ENCODE results near the gene ZNF831.

The ZNF831 gene

DNA sequence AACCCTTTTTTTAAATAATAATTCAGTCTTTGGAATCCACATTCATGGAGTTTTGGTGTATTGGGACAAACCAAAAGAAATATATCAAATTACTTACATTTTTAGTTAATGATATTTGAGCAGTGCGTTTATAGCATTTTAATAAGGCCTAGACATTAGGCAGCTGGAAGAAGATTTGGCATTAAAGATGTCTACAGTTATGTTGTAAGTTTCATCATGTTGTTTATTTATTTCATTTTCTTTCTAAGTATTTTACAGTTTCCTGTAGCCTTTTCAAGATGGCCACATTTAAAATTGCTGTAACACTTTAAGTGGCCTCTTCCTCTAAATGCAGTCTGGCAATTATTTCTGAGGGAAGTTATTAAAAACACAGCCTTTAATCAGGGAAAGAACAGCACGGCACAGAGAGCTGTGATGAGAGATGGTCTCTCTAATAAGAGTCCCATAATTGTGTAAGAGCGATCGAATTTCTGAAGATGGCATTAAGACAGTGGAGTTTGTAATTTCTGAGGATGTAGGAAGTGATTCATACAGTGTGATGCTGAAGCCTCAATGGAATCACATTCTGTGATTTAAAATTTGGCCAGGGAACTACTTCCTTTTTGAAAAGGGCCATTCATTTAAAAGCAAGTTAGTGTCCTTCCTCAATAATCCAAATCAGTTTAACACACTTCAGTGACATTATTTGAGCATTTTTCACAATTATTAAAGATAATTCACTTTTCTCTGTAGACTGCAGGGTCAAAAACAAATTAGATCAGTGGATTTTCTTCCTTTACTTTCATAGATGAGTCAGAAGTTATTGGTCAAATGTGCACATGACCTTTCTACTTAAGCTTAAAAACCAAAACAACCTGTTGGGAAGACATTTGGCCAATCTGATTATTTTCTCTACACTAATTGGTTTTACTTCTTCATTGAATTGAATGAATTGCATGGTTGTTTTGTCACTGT lies 84.4 kb downstream of the ZNF831 start:
- TF ChIP-seq, protein P1, sequence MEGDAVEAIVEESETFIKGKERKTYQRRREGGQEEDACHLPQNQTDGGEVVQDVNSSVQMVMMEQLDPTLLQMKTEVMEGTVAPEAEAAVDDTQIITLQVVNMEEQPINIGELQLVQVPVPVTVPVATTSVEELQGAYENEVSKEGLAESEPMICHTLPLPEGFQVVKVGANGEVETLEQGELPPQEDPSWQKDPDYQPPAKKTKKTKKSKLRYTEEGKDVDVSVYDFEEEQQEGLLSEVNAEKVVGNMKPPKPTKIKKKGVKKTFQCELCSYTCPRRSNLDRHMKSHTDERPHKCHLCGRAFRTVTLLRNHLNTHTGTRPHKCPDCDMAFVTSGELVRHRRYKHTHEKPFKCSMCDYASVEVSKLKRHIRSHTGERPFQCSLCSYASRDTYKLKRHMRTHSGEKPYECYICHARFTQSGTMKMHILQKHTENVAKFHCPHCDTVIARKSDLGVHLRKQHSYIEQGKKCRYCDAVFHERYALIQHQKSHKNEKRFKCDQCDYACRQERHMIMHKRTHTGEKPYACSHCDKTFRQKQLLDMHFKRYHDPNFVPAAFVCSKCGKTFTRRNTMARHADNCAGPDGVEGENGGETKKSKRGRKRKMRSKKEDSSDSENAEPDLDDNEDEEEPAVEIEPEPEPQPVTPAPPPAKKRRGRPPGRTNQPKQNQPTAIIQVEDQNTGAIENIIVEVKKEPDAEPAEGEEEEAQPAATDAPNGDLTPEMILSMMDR (conservative IDR thresholded peaks at IDR 0.05; ENCODE audit: low read depth, low read length), result no peak
- DNase-seq (ENCODE audit: low read depth), result no peak
- H3K4me3 ChIP-seq (ENCODE audit: low read length), result no peak overlapping the region

DNA sequence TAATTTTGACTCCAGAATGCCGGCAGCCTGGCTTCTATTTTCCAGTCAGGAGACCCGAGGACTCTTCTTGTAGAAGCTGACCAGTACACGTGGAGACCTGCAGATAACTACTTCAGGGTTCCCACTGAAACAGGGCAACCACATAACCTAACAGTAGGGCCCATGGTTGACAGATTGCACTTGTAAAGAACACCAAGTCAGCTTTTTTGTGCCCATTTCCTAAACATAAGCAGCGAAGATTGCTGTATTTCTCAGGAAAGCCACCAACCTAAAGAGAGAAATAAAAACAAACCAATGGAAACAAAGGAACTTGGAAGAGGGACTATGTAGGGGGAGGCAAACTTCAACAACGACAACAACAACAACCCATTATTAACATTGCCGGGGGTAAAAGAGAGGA lies 86.7 kb downstream of the ZNF831 start:
- TF ChIP-seq, protein P1 (conservative IDR thresholded peaks at IDR 0.05; ENCODE audit: low read depth, low read length), result no peak
- no peak overlapping the region for H3K4me3 ChIP-seq (ENCODE audit: low read length)
- DNase-seq (ENCODE audit: low read depth), result no peak

DNA sequence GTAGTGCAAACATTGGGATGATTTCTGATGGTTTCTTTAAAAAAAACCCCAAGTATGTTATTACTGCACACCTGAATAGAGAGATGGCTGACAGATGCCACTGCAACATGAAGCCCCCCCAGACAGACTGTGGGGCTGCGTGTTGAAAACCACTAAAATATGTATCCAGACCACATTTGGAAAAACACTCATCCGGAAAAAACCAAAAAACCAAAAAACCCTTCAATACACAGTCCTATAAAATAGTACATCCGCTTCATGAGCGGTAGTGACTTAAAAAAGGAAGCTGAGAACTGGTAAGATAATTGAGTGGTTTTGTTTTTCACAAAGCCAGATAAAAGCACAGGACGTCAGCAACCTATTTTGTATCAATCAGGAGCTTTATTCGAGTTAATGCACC lies 89.7 kb downstream of the ZNF831 start:
- no peak for DNase-seq (ENCODE audit: low read depth)
- H3K4me3 ChIP-seq (ENCODE audit: low read length), result no peak overlapping the region
- TF ChIP-seq, protein P1 (conservative IDR thresholded peaks at IDR 0.05; ENCODE audit: low read depth, low read length), result no peak

DNA sequence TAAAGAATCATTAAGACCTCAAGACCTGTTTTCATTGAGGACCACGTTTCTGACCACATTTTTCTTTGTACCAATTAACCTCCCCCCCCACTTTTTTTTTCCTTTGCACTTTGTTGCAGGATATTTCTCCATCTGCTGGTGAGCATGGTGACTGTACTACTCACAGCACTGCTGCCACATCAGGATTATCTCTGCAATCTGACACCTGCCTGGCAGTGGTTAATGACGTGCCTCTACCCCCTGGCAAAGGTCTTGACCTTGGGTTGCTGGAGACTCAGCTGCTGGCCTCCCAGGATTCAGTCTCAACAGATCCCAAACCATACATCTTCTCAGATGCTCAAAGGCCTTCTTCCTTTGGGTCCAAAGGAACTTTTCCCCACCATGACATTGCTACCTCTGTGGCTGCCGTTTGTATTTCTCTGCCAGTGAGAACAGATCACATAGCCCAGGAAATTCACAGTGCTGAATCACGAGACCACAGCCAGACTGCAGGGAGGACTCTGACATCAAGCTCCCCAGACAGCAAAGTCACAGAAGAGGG lies 90.2 kb downstream of the ZNF831 start:
- no peak overlapping the region for H3K4me3 ChIP-seq (ENCODE audit: low read length)
- DNase-seq (ENCODE audit: low read depth), result no peak
- TF ChIP-seq, protein P1 (conservative IDR thresholded peaks at IDR 0.05; ENCODE audit: low read depth, low read length), result no peak

DNA sequence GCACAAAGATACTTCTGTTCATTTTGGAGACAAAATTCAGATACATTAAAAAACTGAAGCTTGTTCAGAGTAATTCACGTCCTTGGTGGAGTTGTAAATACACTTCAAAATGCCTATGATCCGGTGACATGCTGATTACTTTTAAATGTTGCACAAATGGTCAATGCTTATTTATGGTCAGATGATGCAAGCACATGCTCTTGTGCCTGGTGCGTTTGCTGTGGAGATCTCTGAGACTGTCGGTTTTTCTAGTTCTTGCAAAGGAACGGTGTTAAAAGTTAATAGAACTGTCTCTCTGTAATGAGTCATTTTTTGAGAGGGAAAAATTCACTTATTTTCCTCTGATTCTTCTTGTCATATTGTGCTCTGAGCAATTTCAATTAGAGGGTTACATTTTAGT lies 91.6 kb downstream of the ZNF831 start:
- H3K4me3 ChIP-seq (ENCODE audit: low read length), result no peak overlapping the region
- DNase-seq (ENCODE audit: low read depth), result no peak
- TF ChIP-seq, protein P1 (conservative IDR thresholded peaks at IDR 0.05; ENCODE audit: low read depth, low read length), result no peak

DNA sequence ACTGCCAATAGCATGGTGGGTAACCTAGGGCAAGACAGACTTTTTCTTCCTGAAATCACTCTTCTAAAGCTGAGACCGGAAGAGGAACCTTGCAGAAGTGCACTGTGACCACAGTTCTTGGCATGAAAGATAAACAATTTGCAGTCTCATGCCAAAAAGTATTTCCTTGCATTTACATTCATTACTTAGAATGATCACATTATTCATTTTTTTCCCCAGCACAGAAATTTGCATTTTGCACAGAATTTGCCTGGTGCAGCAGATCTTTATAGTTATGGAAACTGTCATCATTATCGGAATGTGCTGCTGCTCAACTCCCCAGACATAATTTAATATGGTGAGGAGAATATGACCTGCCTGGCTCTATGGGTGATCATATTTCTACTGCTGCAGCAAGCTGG lies 94.6 kb downstream of the ZNF831 start:
- H3K4me3 ChIP-seq (ENCODE audit: low read length), result no peak overlapping the region
- TF ChIP-seq, protein P1 (conservative IDR thresholded peaks at IDR 0.05; ENCODE audit: low read depth, low read length), result no peak
- no peak for DNase-seq (ENCODE audit: low read depth)

DNA sequence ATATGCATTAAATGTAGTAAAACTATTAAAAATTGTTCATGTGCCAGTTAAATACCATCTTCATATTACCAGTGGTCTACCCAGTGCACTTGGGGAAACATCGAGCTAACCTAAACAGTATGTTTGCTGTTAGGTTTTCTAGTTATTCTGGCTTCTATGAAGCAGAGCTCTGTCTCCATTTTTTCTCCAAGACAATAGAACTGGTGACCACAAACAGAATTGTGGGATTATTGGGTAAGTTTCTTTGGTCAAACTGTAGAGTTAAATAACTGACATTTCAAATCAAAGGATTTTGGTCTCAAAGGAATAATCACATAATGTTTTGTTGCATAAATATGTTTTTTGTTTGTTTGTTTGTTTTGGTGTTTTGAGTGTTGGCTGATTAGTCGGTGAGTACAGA lies 96.3 kb downstream of the ZNF831 start:
- no peak overlapping the region for H3K4me3 ChIP-seq (ENCODE audit: low read length)
- DNase-seq (ENCODE audit: low read depth), result no peak
- TF ChIP-seq, protein P1 (conservative IDR thresholded peaks at IDR 0.05; ENCODE audit: low read depth, low read length), result no peak

Measured in retinal pigment epithelial cell (primary cell).